Body of pancreas (tissue), 4 donors: Measurements from ENCODE around the gene SYNPR.

Experiments
- POLR2A ChIP-seq, 3 donors: fragments of 450-650 bp; IDR thresholded peaks; one replicate each; pipeline ENCODE4 v1.6.1; 2016; ENCODE audit warnings: antibody characterized with exemption in 3 of 3, mild to moderate bottlenecking in 2 of 3
- TF ChIP-seq, protein P1 (sequence below), 7 experiments: fragments of 450-650 bp in 4 of 7; fragments of 200-600 bp in 3 of 7; sonication (generic) in 3 of 7; IDR thresholded peaks; one replicate each; pipeline ENCODE4 v1.5.1; 2016 to 2019; ENCODE audit warnings: antibody characterized with exemption in 7 of 7

- TF ChIP-seq POLR2A (IDR thresholded peaks at IDR 0.05): no peak
- TF ChIP-seq, protein P1, sequence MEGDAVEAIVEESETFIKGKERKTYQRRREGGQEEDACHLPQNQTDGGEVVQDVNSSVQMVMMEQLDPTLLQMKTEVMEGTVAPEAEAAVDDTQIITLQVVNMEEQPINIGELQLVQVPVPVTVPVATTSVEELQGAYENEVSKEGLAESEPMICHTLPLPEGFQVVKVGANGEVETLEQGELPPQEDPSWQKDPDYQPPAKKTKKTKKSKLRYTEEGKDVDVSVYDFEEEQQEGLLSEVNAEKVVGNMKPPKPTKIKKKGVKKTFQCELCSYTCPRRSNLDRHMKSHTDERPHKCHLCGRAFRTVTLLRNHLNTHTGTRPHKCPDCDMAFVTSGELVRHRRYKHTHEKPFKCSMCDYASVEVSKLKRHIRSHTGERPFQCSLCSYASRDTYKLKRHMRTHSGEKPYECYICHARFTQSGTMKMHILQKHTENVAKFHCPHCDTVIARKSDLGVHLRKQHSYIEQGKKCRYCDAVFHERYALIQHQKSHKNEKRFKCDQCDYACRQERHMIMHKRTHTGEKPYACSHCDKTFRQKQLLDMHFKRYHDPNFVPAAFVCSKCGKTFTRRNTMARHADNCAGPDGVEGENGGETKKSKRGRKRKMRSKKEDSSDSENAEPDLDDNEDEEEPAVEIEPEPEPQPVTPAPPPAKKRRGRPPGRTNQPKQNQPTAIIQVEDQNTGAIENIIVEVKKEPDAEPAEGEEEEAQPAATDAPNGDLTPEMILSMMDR (IDR thresholded peaks at IDR 0.05): no peak
Measured at GRCh38 chr3:63559884-63560283, 281.8 kb downstream of the SYNPR start.
